Smooth muscle cell of trachea (primary cell): ENCODE measurements around the gene RGS1. TPM values are rescaled to one million over a fixed set of nuclear protein-coding genes. Genes with fewer than 3 reads are reported as not detected.

Experiments used
- total RNA-seq: library from RNA; depleted of rRNA; stranded (reverse); fragments of >200 nt; gene quantifications from 2 replicates; pipeline ENCODE4 v1.2.1, GENCODE V29; 2014

RGS1 gene, protein sequence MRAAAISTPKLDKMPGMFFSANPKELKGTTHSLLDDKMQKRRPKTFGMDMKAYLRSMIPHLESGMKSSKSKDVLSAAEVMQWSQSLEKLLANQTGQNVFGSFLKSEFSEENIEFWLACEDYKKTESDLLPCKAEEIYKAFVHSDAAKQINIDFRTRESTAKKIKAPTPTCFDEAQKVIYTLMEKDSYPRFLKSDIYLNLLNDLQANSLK
- total RNA-seq = not detected in 2 replicates

GRCh38 chr1:192575499-192576189 is at the start of gene RGS1:
Gene RGS1, plus strand, starts transcription at chr1:192575773. Its CDS starts 20 bp downstream, at chr1:192575793.

Other genes starting within 250 kb of the RGS1 start
- gene RGS13, start 60.4 kb downstream of the RGS1 start, total RNA-seq = not detected in 2 replicates
- 19.5 and 29.8 TPM in 2 replicates for gene RGS2, start 233.3 kb downstream of the RGS1 start, total RNA-seq